Esophagus squamous epithelium (tissue), 4 donors: ENCODE measurements around the gene NRCAM.

Experiments used
- CTCF ChIP-seq, 6 experiments: fragments of 450-650 bp in 4 of 6; fragments of 200-600 bp in 2 of 6; sonication (generic) in 2 of 6; IDR thresholded peaks; one replicate each; pipeline ENCODE4 v1.5.1; 2016 to 2019; ENCODE audit warnings: antibody characterized with exemption in 6 of 6, mild to moderate bottlenecking in 4 of 6, moderate library complexity in 4 of 6
- POLR2A ChIP-seq, 4 donors: fragments of 450-650 bp; IDR thresholded peaks; one replicate each; pipeline ENCODE4 v1.6.1; 2017; ENCODE audit warnings: antibody characterized with exemption in 4 of 4, mild to moderate bottlenecking in 4 of 4, moderate library complexity in 3 of 4

GRCh38 chr7:108503112-108504026 is 47.1 kb upstream of the NRCAM start:
- TF ChIP-seq CTCF (IDR thresholded peaks at IDR 0.05): no peak
- no peak for TF ChIP-seq POLR2A (IDR thresholded peaks at IDR 0.05)
